ENCODE measurements around the gene MGAT3.
A peak's percentile ranks its signal among the peaks of the same experiment; 100 is the strongest.
"Not testable (repeated sequence)": the region's sequence is repeated elsewhere in the genome, so short reads cannot be mapped to it uniquely, and the experiment has no call there.

Gene MGAT3

DNA sequence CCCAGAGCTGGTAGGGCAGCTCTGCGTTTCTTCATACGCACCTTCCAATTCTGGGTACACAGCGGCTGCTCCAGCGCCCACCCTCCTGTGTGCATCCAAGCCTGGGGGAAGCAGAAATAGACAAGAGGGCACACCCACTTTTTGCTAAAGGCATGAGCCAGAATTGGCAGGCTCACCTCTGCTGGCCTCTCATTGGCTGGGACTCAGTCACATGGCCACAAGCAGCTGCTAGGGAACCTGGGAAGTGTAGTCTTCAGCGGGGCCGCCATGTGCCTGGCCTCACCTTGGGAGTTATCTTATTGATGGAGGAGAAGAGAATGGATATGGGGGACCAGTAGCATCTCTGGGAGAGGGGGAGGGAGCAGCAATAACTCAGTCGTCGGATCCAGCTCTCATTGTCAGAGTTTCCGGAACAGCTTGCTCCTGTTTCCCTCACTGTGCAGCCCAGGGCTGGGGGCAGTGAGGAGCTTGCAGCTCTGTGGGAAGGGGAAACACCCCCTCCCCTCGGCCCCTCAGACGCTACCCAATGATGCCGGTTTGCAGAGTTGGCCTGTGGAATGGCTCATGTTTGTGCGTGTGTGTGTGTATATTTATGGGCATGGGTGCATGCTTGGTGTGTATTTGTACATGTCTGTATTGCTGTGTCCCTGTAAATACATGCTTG is 33.5 kb downstream of the MGAT3 start:
- DNase-seq (ENCODE audit: low spot score), result peak; percentile 96

DNA sequence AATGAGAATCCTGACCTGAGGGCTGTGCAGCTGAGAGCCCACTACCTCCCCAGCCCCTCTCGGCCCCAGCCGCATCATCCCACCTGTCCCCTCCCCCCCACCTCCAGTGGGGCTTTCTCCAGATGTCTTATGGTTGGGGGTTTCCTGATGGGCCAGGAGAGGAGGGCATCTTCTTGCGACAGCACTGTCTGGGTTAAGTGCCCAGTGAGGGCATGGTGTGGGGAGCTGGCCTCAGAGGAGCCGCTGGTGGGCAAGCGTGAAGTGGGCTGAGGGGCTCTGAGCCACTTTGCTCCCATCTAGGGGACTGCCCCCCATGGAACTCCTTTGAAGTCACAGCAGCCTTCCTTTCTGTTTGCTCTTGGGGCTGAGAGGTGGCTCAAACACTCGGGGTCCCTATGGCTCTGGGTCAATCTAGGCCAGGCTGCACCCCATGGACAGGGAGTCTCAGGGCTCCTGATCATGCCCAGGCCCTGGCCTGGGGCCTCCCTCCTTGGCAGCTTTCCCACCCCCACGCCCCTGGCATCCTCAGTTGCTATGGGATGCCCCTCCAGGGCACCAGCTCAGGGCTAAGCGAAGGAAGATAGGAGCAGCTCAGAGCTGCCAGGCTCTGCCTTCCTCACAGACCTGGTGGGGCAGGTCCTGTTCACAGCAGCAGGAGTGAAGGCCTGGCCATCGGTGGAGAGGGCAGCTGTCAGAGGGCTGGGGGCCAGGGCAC is 34.3 kb downstream of the MGAT3 start:
- no peak for DNase-seq (ENCODE audit: low spot score)

DNA sequence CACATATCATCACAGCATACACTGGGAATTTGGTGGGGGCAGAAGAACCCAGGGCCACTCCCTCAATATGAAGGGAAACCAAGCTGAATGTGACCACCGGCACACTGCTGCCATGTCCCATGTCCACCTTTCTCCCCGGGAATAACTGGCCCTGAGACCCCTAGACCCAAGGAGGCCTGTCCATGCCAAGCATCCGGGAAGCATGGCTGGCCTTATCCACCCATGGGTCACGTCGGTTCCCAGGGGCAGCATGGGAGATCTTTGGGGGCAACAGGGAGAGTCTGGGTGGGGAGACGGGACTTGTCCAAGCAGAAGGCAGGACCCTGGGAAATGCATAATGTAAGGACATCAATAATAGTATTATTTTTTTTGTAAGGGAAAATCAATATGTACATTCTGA is 34.9 kb downstream of the MGAT3 start:
- DNase-seq (ENCODE audit: low spot score), result no peak

- DNase-seq (ENCODE audit: low spot score), result no peak
These were observed 35.4 kb downstream of the MGAT3 start for GRCh38 chr22:39492186-39492585.

DNA sequence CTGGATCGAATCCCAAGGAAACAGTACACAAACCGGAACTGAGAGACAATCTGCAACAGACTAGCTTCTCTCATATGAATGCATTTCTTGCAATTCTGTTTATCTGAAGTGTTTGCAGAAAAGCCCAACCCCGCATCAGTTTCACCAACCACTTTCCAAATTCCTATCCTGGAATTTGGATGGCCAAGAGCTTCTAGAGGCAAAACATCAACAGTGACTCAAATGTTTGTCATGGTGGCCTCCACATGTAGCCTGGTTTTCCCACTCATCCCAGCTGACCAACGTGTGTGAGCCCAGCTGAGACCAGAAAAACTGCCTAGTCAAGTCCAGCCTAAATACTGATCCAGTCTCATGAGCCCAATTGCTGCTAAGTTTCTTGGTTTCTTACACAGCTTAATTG is 36.9 kb downstream of the MGAT3 start:
- no peak for DNase-seq (ENCODE audit: low spot score)

- peak; percentile 68 for DNase-seq (ENCODE audit: low spot score)
These were observed 37.8 kb downstream of the MGAT3 start for GRCh38 chr22:39494471-39495120.

GRCh38 chr22:39496131-39496838 is 39.5 kb downstream of the MGAT3 start:
- DNase-seq (ENCODE audit: low spot score), result peak; percentile 93

DNA sequence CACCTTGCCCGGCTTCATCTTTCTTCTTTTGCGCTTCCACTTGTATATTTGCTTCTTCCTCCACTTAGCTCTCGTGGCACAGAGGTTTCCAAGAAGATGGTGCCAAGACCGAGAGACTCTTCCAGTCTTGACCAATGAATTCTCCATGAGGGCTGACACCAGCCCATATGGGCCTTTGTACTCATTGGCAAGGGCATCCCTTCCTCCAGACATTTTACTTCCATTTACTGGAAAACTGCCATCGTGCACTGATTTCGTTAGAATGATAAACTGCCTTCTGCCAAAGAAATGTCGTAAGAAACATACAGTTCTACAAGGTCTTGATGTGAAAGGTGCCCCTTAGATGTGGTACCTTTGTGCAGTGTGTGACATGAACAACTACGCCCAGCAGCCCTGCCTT is 40.6 kb downstream of the MGAT3 start:
- no peak for DNase-seq (ENCODE audit: low spot score)

DNA sequence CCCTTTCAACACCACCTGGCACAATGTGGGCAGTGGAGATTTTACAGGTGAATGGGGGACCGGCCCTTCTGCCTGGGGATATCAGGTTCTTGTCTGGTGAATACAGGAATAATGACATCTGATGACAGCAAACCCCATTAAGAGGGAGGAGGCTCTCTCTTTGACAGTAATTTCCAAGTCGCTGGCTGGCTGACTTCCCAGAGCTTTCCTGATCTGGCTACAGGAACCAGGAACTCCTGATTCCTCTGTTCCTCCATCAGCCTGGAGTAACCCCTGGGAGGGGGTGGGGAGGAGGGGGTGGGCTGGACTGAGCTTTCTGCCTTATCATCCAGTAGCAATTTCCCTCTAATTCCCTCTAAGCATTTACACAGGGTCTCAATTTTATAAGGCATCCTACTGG is 41.6 kb downstream of the MGAT3 start:
- DNase-seq (ENCODE audit: low spot score), result no peak

- no peak for DNase-seq (ENCODE audit: low spot score)
These were observed 42.0 kb downstream of the MGAT3 start for GRCh38 chr22:39498802-39499201.

- DNase-seq (ENCODE audit: low spot score), result no peak
These were observed 43.3 kb downstream of the MGAT3 start for GRCh38 chr22:39500101-39500500.

GRCh38 chr22:39501644-39502108 is 44.9 kb downstream of the MGAT3 start:
- no peak for DNase-seq (ENCODE audit: low spot score)

GRCh38 chr22:39502109-39502788 is 45.4 kb downstream of the MGAT3 start, which contains the start of gene MIEF1:
Gene MIEF1 (plus strand): TSS chr22:39502290. CDS start chr22:39511295, 9,005 bp downstream.
- peak; percentile 97 for DNase-seq (ENCODE audit: low spot score)

- DNase-seq (ENCODE audit: low spot score), result no peak
These were observed 46.1 kb downstream of the MGAT3 start for GRCh38 chr22:39502789-39503409.

GRCh38 chr22:39503630-39504029 is 46.8 kb downstream of the MGAT3 start:
- no peak for DNase-seq (ENCODE audit: low spot score)

DNA sequence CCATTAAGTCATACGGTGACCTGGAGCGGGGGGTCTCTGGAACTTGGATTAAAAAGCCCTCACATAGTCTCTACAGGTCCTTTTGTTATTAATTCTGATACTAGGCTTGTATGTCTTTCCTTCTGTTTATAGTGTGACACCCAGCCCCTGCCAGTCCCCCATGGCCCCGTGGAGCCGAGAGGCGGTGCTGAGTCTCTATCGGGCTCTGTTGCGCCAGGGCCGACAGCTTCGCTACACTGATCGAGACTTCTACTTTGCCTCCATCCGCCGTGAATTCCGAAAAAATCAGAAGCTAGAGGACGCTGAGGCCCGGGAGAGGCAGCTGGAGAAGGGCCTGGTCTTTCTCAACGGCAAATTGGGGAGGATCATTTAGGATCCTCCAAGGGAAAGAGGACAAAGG is 47.3 kb downstream of the MGAT3 start:
- DNase-seq (ENCODE audit: low spot score), result no peak

DNA sequence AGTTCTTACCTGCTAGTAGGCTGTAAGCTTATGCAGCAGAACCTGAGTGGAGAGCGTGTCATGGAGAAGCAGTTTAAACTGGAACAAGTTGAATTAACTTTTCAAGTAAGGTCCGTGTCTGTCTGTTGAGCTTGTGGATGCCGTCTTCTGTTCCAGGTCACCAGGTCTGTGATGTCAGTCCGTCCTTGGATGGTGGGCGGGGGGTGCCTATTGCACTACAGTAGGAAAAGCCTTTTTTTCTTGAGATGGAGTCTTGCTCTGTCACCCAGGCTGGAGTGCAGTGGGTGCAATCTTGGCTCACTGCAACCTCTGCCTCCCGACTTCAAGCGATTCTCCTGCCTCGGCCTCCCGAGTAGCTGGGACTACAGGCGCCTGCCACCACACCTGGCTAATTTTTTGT is 50.2 kb downstream of the MGAT3 start:
- not testable (repeated sequence) for DNase-seq (ENCODE audit: low spot score)

GRCh38 chr22:39508393-39508792 is 51.6 kb downstream of the MGAT3 start:
- DNase-seq (ENCODE audit: low spot score), result no peak

DNA sequence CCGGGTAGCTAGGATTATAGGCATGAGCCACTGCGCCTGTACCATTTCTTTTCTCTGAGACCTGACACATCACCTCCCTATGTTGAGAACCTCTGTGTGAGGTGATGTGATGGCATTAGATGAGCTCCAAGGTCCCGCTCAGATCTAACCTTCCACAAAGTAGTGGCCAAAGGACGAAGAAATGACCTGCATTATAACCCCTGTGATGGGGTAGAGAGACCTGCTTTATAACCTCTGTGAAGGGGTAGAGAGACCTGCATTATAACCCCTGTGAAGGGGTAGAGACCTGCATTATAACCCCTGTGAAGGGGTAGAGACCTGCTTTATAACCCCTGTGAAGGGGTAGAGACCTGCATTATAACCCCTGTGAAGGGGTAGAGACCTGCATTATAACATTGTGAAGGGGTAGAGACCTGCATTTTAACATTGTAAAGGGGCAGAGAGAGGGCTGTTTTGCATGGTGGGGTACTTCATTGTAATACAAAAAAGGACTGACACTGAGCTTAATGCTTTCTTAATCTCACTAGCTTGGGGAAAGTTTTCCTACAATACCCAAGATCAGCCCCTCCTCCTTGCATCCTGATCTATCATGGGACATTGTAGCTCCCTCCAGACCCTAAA is 53.8 kb downstream of the MGAT3 start:
- no peak for DNase-seq (ENCODE audit: low spot score)

- DNase-seq (ENCODE audit: low spot score), result no peak
These were observed 54.4 kb downstream of the MGAT3 start for GRCh38 chr22:39511226-39511625.

DNA sequence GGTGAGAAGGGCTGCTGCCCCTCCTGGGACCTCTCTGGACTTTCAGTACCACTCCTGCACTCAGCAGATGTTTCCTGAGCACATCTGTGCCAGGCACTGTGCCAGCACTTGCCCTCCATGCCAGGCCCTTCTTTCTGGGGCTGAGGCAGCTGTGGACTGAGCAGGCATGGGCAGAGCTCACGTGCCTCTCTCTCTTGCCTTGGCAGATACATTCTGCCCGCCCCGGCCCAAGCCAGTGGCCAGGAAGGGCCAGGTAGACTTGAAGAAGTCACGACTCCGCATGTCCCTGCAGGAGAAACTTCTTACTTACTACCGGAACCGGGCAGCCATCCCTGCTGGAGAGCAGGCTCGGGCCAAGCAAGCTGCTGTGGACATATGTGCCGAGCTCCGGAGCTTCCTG is 55.2 kb downstream of the MGAT3 start:
- no peak for DNase-seq (ENCODE audit: low spot score)

Measured in cerebellar cortex (tissue), 1 donor.